B cell (primary cell): ENCODE measurements around the gene PAX2. TPM values are rescaled to one million over a fixed set of nuclear protein-coding genes. Genes with fewer than 3 reads are reported as not detected.

Source experiments
- ATAC-seq: fragments of 200-7000 bp; cut with Tn5 transposase; one replicate; pipeline ENCODE4 v1.10.0; 2021; ENCODE audit warnings: low read depth, mild to moderate bottlenecking, moderate number of reproducible peaks, moderate library complexity
- CTCF ChIA-PET: fragments of 350-600 bp; sonication (Branson Sonifier 250); formaldehyde crosslinking; loops from one replicate; lab custom pipeline; 2021; ENCODE audit warnings: antibody characterized with exemption, inconsistent platforms; lab: Charles Lee
- POLR2A ChIA-PET: fragments of 350-600 bp; sonication (Branson Sonifier 250); formaldehyde crosslinking; loops from one replicate; lab custom pipeline; 2021; ENCODE audit warnings: antibody characterized with exemption; lab: Charles Lee
- DNase-seq: peaks from one replicate; pipeline ENCODE4 v3.0.0; 2013
- H2AFZ ChIP-seq: 2 replicates; pipeline ENCODE4 v1.6.1; 2012; ENCODE audit warnings: mild to moderate bottlenecking, low read depth, low read length; ENCODE audit not compliant: insufficient read depth, poor library complexity, severe bottlenecking
- H3K27ac ChIP-seq, 2 donors: 1 replicate in 1 of 2; 2 replicates in 1 of 2; pipeline ENCODE4 v1.5.1; 2012 to 2013; ENCODE audit warnings: low read length in 2 of 2, mild to moderate bottlenecking in 2 of 2, moderate library complexity in 1 of 2
- H3K27me3 ChIP-seq, 4 experiments: fragments of 200-600 bp in 1 of 4; sonication (generic) in 1 of 4; replicated peaks in 1 of 4; 1 replicate in 2 of 4; 2 replicates in 2 of 4; pipeline versions ENCODE4 v1.6.1 to v1.7.0; 2013 to 2016; ENCODE audit warnings: low read length in 3 of 4, mild to moderate bottlenecking in 2 of 4, mixed read lengths in 1 of 4, moderate library complexity in 1 of 4; ENCODE audit not compliant: insufficient read depth in 4 of 4, control insufficient read depth in 3 of 4; ENCODE audit errors: control extremely low read depth in 1 of 4
- H3K36me3 ChIP-seq, 2 experiments: replicated peaks in 1 of 2; 1 replicate in 1 of 2; 2 replicates in 1 of 2; pipeline versions ENCODE4 v1.6.1 to v1.7.1; 2013; ENCODE audit warnings: low read length in 1 of 2; ENCODE audit not compliant: insufficient read depth in 2 of 2, control insufficient read depth in 1 of 2; ENCODE audit errors: control extremely low read depth in 1 of 2, extremely low read depth in 1 of 2
- H3K4me1 ChIP-seq, 2 donors: fragments of 200-600 bp in 1 of 2; sonication (generic) in 1 of 2; 1 replicate in 1 of 2; 2 replicates in 1 of 2; pipeline versions ENCODE4 v1.5.1 to v1.6.1; 2013 to 2017; ENCODE audit warnings: low read length in 2 of 2; ENCODE audit not compliant: control insufficient read depth in 2 of 2, insufficient read depth in 2 of 2
- H3K4me2 ChIP-seq: replicated peaks from 2 replicates; pipeline ENCODE3; 2012; ENCODE audit warnings: mild to moderate bottlenecking, low read depth, low read length; ENCODE audit not compliant: poor library complexity, severe bottlenecking
- H3K4me3 ChIP-seq, 5 experiments: fragments of 200-600 bp in 1 of 5; sonication (generic) in 1 of 5; 1 replicate in 3 of 5; 2 replicates in 2 of 5; pipeline versions ENCODE4 v1.5.1 to v1.7.0; 2011 to 2016; ENCODE audit warnings: low read length in 4 of 5, mild to moderate bottlenecking in 4 of 5, low read depth in 2 of 5, control low read depth in 1 of 5, moderate library complexity in 1 of 5; ENCODE audit not compliant: insufficient read depth in 1 of 5; ENCODE audit errors: control extremely low read depth in 1 of 5, extremely low read depth in 1 of 5
- H3K79me2 ChIP-seq: fragments of 200-600 bp; sonication (generic); one replicate; pipeline ENCODE4 v1.6.0; 2016; ENCODE audit warnings: low read length; ENCODE audit not compliant: control insufficient read depth, insufficient read depth
- H3K9ac ChIP-seq: fragments of 200-600 bp; sonication (generic); 2 replicates; pipeline ENCODE4 v1.6.1; 2017; ENCODE audit warnings: mild to moderate bottlenecking, low read length, moderate library complexity
- H3K9me3 ChIP-seq, 3 donors: one replicate each; pipeline versions ENCODE4 v1.6.1 to v1.7.1; 2013; ENCODE audit warnings: low read length in 2 of 3; ENCODE audit not compliant: control insufficient read depth in 2 of 3, insufficient read depth in 1 of 3; ENCODE audit errors: control extremely low read depth in 1 of 3
- H4K20me1 ChIP-seq: 2 replicates; pipeline ENCODE4 v1.6.0; 2012; ENCODE audit warnings: mild to moderate bottlenecking, low read length; ENCODE audit not compliant: insufficient read depth, control insufficient read depth, poor library complexity, severe bottlenecking
- H3K27ac Mint-ChIP-seq: one replicate; pipeline ENCODE4 v1.8.0; 2021; ENCODE audit warnings: mixed read lengths
- H3K27me3 Mint-ChIP-seq: one replicate; pipeline ENCODE4 v1.8.0; 2021; ENCODE audit warnings: mixed read lengths
- H3K4me1 Mint-ChIP-seq: one replicate; pipeline ENCODE4 v1.8.0; 2021; ENCODE audit warnings: mixed read lengths
- H3K4me3 Mint-ChIP-seq: one replicate; pipeline ENCODE4 v1.8.0; 2021; ENCODE audit warnings: mixed read lengths
- H3K9me3 Mint-ChIP-seq: one replicate; pipeline ENCODE4 v1.8.0; 2022; ENCODE audit warnings: mixed read lengths; ENCODE audit not compliant: insufficient read depth
- EZH2 ChIP-seq: IDR thresholded peaks from 2 replicates; pipeline ENCODE4 v1.6.1; 2012; ENCODE audit warnings: borderline replicate concordance, low read depth, mild to moderate bottlenecking, moderate library complexity, low read length; ENCODE audit not compliant: insufficient read depth, poor library complexity, severe bottlenecking
- WGBS: methylation state at CpG from one replicate; pipeline ENCODE4 v1.1.5; 2013; ENCODE audit warnings: missing lambda C conversion rate; ENCODE audit not compliant: insufficient coverage; 5-methylcytosine and 5-hydroxymethylcytosine counted together
- intact Hi-C: fragments of 100-400 bp; cut with micrococcal nuclease; formaldehyde crosslinking; loops from one replicate; pipeline ENCODE4 v1.10.0; 2022
- polyA plus RNA-seq: library from polyadenylated mRNA; depleted of rRNA; stranded (reverse); fragments of >200 nt; gene quantifications from 2 replicates; pipeline ENCODE4 v1.2.3, GENCODE V29; 2012
- total RNA-seq, 2 donors: library from RNA; stranded (reverse); fragments of 120-200 nt in 1 of 2; gene quantifications; 1 replicate in 1 of 2; 2 replicates in 1 of 2; pipeline versions ENCODE4 v1.2.3 to v1.2.4, GENCODE V29; 2013 to 2022
- TF ChIP-seq, protein P1 (sequence below): fragments of 200-600 bp; IDR thresholded peaks from one replicate; pipeline ENCODE4 v1.8.0; 2022; ENCODE audit warnings: antibody characterized with exemption, mild to moderate bottlenecking

Gene PAX2
- total and polyA plus RNA-seq, 2 donors (not counting 1 experiment from before 2014, with no cell fraction given) = 0.12 TPM; not detected in 1

DNA sequence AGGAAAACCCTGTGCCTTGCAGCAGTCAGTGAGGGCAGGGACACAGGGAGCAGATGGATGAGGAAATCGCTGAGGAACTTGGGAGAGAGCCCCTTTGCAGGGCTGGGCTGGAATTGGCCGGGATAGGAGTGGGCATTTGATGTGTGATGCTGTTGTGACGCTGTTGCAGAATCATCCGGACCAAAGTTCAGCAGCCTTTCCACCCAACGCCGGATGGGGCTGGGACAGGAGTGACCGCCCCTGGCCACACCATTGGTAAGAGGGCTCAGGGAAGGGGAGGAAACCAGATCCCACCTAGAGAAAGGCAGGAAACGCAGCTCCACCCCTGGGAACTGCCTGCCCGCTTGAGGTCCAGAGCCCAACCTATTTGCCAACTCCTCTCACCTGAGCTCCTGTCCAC, 33.9 kb downstream of the PAX2 start:
- POLR2A ChIA-PET = no interaction called here
- Histone ChIP-seq H3K4me1 (no peaks in the 10 kb centered on the region), H3K9ac (no peak overlapping the region), H3K79me2 (no peaks in the 10 kb centered on the region), H3K9me3 (no peaks in the 10 kb centered on the region), H3K27ac (no peak overlapping the region), H3K36me3 (no peaks in the 10 kb centered on the region), H2AFZ (no peak overlapping the region), H3K4me2 (no peak overlapping the region), H4K20me1 (no peaks in the 10 kb centered on the region), H3K27me3 (peaks cover 0 to 23% (median 1%) of the 10 kb centered on the region in 4 experiments), H3K4me3 (no peak overlapping the region)
- H3K27ac Mint-ChIP-seq = no peak overlapping the region
- peaks cover 39% of the 10 kb centered on the region for H3K27me3 Mint-ChIP-seq
- DNase-seq (no peak), ATAC-seq (no peak)
- no peaks in the 10 kb centered on the region for H3K9me3 Mint-ChIP-seq
- H3K4me1 Mint-ChIP-seq = no peaks in the 10 kb centered on the region
- intact Hi-C loops = no loop called here
- H3K4me3 Mint-ChIP-seq = no peak overlapping the region
- CTCF ChIA-PET = no interaction called here
- TF ChIP-seq EZH2 = no peak
- 85% methylated on average over 9 of the region's 9 CpGs for WGBS

DNA sequence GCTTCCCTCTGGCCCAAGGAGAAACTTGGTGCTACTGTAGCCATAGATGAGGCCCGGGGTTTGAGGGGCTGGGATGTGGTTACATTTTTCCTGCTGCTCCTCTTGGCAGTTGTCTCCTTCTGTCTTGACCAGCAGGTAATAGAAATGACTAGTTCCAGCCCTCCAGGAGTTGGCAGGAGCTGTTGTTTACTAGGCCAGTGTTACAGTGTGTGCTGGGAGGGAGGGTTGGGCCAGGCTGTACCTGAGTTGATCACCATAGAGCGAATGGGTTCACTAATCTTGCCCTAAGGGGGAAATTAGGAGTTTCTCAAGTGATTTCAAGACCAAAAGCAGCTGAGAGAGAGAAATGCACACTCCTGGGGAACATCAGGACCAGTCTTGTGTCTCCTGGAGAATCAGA, 34.9 kb downstream of the PAX2 start:
- intact Hi-C loops = no loop called here
- TF ChIP-seq, protein P1, sequence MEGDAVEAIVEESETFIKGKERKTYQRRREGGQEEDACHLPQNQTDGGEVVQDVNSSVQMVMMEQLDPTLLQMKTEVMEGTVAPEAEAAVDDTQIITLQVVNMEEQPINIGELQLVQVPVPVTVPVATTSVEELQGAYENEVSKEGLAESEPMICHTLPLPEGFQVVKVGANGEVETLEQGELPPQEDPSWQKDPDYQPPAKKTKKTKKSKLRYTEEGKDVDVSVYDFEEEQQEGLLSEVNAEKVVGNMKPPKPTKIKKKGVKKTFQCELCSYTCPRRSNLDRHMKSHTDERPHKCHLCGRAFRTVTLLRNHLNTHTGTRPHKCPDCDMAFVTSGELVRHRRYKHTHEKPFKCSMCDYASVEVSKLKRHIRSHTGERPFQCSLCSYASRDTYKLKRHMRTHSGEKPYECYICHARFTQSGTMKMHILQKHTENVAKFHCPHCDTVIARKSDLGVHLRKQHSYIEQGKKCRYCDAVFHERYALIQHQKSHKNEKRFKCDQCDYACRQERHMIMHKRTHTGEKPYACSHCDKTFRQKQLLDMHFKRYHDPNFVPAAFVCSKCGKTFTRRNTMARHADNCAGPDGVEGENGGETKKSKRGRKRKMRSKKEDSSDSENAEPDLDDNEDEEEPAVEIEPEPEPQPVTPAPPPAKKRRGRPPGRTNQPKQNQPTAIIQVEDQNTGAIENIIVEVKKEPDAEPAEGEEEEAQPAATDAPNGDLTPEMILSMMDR = no peak
- no peak for TF ChIP-seq EZH2

More for the DNA sequence above, 34.9 kb downstream of the PAX2 start:
- 76% methylated on average over 2 of the region's 2 CpGs for WGBS
- Histone ChIP-seq H3K4me2 (no peak overlapping the region), H3K4me1 (no peaks in the 10 kb centered on the region), H3K9ac (no peak overlapping the region), H3K9me3 (no peaks in the 10 kb centered on the region), H2AFZ (no peak overlapping the region), H3K36me3 (no peaks in the 10 kb centered on the region), H3K27ac (no peak overlapping the region), H3K79me2 (no peaks in the 10 kb centered on the region), H3K27me3 (peaks cover 0 to 27% (median 1%) of the 10 kb centered on the region in 4 experiments), H4K20me1 (no peaks in the 10 kb centered on the region), H3K4me3 (no peak overlapping the region)
- Mint-ChIP-seq H3K27ac (no peak overlapping the region), H3K4me1 (no peaks in the 10 kb centered on the region), H3K27me3 (peaks cover 34% of the 10 kb centered on the region), H3K4me3 (no peak overlapping the region), H3K9me3 (no peaks in the 10 kb centered on the region)
- ATAC-seq (no peak), DNase-seq (no peak)
- ChIA-PET POLR2A (no interaction called here), CTCF (no interaction called here)
